Parathyroid adenoma (tissue), 2 donors: ENCODE measurements around the gene PLEK2.
"Not testable (repeated sequence)": the region's sequence is repeated elsewhere in the genome, so short reads cannot be mapped to it uniquely, and the experiment has no call there.

Experiments
- H2AFZ ChIP-seq: fragments of 300-600 bp; sonication (generic); one replicate; pipeline ENCODE4 v1.7.0; 2017; ENCODE audit warnings: antibody characterized with exemption, mild to moderate bottlenecking
- H3K27ac ChIP-seq: fragments of 300-600 bp; sonication (generic); one replicate; pipeline ENCODE4 v1.7.0; 2017
- H3K27me3 ChIP-seq: fragments of 300-600 bp; sonication (generic); one replicate; pipeline ENCODE4 v1.7.0; 2017; ENCODE audit warnings: low read length; ENCODE audit not compliant: control insufficient read depth, insufficient read depth
- H3K36me3 ChIP-seq: fragments of 300-600 bp; sonication (generic); one replicate; pipeline ENCODE4 v1.7.0; 2017; ENCODE audit warnings: low read length; ENCODE audit not compliant: control insufficient read depth, insufficient read depth
- H3K4me1 ChIP-seq: fragments of 300-600 bp; sonication (generic); one replicate; pipeline ENCODE4 v1.7.0; 2017; ENCODE audit warnings: control low read depth
- H3K4me2 ChIP-seq: fragments of 300-600 bp; sonication (generic); one replicate; pipeline ENCODE4 v1.7.0; 2017; ENCODE audit warnings: low read length
- H3K4me3 ChIP-seq: fragments of 300-600 bp; sonication (generic); one replicate; pipeline ENCODE4 v1.7.0; 2017; ENCODE audit warnings: low read depth, low read length
- H3K79me2 ChIP-seq: fragments of 300-600 bp; sonication (generic); one replicate; pipeline ENCODE4 v1.7.0; 2017; ENCODE audit warnings: control low read depth
- H3K9ac ChIP-seq: fragments of 300-600 bp; sonication (generic); one replicate; pipeline ENCODE4 v1.7.0; 2017; ENCODE audit warnings: mild to moderate bottlenecking
- H3K9me3 ChIP-seq: fragments of 300-600 bp; sonication (generic); one replicate; pipeline ENCODE4 v1.7.0; 2017; ENCODE audit warnings: low read length; ENCODE audit not compliant: control insufficient read depth
- CTCF ChIP-seq: fragments of 300-600 bp; sonication (generic); IDR thresholded peaks from one replicate; pipeline ENCODE4 v1.7.0; 2017; ENCODE audit warnings: antibody characterized with exemption, mild to moderate bottlenecking
- donor health status: primary hyperparathyroidism.

The PLEK2 gene

GRCh38 chr14:67409461-67409860 is 2.5 kb downstream of the PLEK2 start:
- Histone ChIP-seq H3K4me3 (no peak overlapping the region), H3K27me3 (no peaks in the 10 kb centered on the region), H3K27ac (no peak overlapping the region), H3K9me3 (no peaks in the 10 kb centered on the region), H3K36me3 (no peaks in the 10 kb centered on the region), H3K9ac (no peak overlapping the region), H3K4me1 (no peaks in the 10 kb centered on the region), H2AFZ (no peak overlapping the region), H3K79me2 (no peaks in the 10 kb centered on the region), H3K4me2 (no peak overlapping the region)
- TF ChIP-seq CTCF = no peak

GRCh38 chr14:67408122-67408801 is 3.7 kb downstream of the PLEK2 start:
- H3K9ac ChIP-seq, H3K27ac ChIP-seq, H3K36me3 ChIP-seq, H3K4me3 ChIP-seq, H2AFZ ChIP-seq, H3K4me2 ChIP-seq, H3K4me1 ChIP-seq, H3K9me3 ChIP-seq, H3K27me3 ChIP-seq, H3K79me2 ChIP-seq: not testable (repeated sequence)

- TF ChIP-seq CTCF = no peak
- H3K27ac ChIP-seq = no peak overlapping the region
- no peak overlapping the region for H3K4me3 ChIP-seq
Observed at GRCh38 chr14:67405771-67406170, 6.2 kb downstream of the PLEK2 start.

GRCh38 chr14:67400434-67400833 is 11.5 kb downstream of the PLEK2 start:
- Histone ChIP-seq H3K79me2 (no peaks in the 10 kb centered on the region), H3K4me1 (no peaks in the 10 kb centered on the region), H3K9ac (no peak overlapping the region), H3K36me3 (no peaks in the 10 kb centered on the region), H2AFZ (no peak overlapping the region), H3K27me3 (no peaks in the 10 kb centered on the region), H3K27ac (no peak overlapping the region), H3K9me3 (no peaks in the 10 kb centered on the region), H3K4me3 (no peak overlapping the region), H3K4me2 (no peak overlapping the region)
- TF ChIP-seq CTCF = no peak

More at GRCh38 chr14:67405771-67406170, 6.2 kb downstream of the PLEK2 start:
- H3K9ac ChIP-seq = no peak overlapping the region
- H2AFZ ChIP-seq = no peak overlapping the region
- H3K36me3 ChIP-seq = no peaks in the 10 kb centered on the region
- no peak overlapping the region for H3K4me2 ChIP-seq
- H3K4me1 ChIP-seq = no peaks in the 10 kb centered on the region
- H3K79me2 ChIP-seq = no peaks in the 10 kb centered on the region
- no peaks in the 10 kb centered on the region for H3K9me3 ChIP-seq
- no peaks in the 10 kb centered on the region for H3K27me3 ChIP-seq

- H3K27ac ChIP-seq = no peak overlapping the region
- no peaks in the 10 kb centered on the region for H3K9me3 ChIP-seq
- TF ChIP-seq CTCF = no peak
- H3K4me2 ChIP-seq = no peak overlapping the region
- H3K79me2 ChIP-seq = no peaks in the 10 kb centered on the region
- no peaks in the 10 kb centered on the region for H3K27me3 ChIP-seq
- H3K4me3 ChIP-seq = no peak overlapping the region
- peaks cover 1% of the 10 kb centered on the region for H3K4me1 ChIP-seq
- no peak overlapping the region for H2AFZ ChIP-seq
- no peaks in the 10 kb centered on the region for H3K36me3 ChIP-seq
- H3K9ac ChIP-seq = no peak overlapping the region
Observed at GRCh38 chr14:67397536-67397935, 14.4 kb downstream of the PLEK2 start.
